Measurements from ENCODE around the gene PARVB.

DNA sequence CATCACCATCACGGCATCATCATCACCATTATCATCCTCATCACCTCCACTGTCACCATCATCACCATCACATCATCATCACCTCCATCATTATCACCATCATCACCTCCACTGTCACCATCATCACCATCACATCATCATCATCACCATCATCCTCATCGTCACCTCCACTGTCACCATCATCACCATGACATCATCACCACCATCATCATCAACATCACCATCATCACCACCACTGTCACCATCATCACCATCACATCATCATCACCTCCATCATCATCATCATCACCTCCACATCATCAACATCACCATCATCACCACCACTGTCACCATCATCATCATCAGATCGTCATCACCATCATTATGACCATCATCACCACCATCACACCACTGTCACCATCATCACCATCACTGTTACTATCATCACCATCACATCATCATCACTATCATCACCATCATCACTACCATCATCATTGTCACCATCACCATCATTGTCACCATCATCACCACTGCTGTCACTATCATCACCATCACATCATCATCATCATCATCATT lies 189.5 kb downstream of the PARVB start:
- TF ChIP-seq POLR2A (IDR thresholded peaks at IDR 0.05; ENCODE audit: low read length): no peak
- no peak for TF ChIP-seq GATA1 (IDR thresholded peaks at IDR 0.05; ENCODE audit: low read depth, low read length)

Measured in erythroblast (primary cell).